H1 (cell line): ENCODE results near the gene RRP1. TPM values are rescaled to one million over a fixed set of nuclear protein-coding genes. Genes with fewer than 3 reads are reported as not detected.

ENCODE experiments used
- BRCA1 ChIP-seq: IDR thresholded peaks from 2 replicates; pipeline ENCODE4 v1.6.1; 2012; ENCODE audit warnings: low read depth, low read length, improper control_type of control experiment
- CHD7 ChIP-seq: fragments of 300-600 bp; sonication (generic); IDR thresholded peaks from 2 replicates; pipeline ENCODE4 v1.7.1; 2012; ENCODE audit warnings: low read length, moderate library complexity, mild to moderate bottlenecking, inconsistent platforms; ENCODE audit not compliant: insufficient replicate concordance
- POLR2A ChIP-seq, 2 experiments: IDR thresholded peaks; 1 replicate in 1 of 2; 2 replicates in 1 of 2; pipeline ENCODE4 v1.6.1; 2011; ENCODE audit warnings: low read depth in 2 of 2, low read length in 2 of 2, mild to moderate bottlenecking in 2 of 2; ENCODE audit errors: control extremely low read depth in 1 of 2
- RFX5 ChIP-seq: IDR thresholded peaks from 2 replicates; pipeline ENCODE4 v1.6.1; 2011; ENCODE audit warnings: low read depth, low read length, improper control_type of control experiment, borderline replicate concordance
- SP4 ChIP-seq: IDR thresholded peaks from 2 replicates; pipeline ENCODE4 v1.6.1; 2012; ENCODE audit warnings: low read length, inconsistent platforms
- polyA plus RNA-seq, 7 experiments: library from polyadenylated mRNA; depleted of rRNA in 3 of 7; stranded (reverse) in 5 of 7; unstranded in 2 of 7; fragments of >200 nt in 5 of 7; fragments of 200-250 nt in 2 of 7; gene quantifications; 1 replicate in 5 of 7; 2 replicates in 1 of 7; 4 replicates in 1 of 7; pipeline versions ENCODE4 v1.2.1 to v1.2.3, GENCODE V29; 2011 to 2013; ENCODE audit warnings: missing spikeins in 2 of 7, mixed read lengths in 2 of 7
- total RNA-seq: library from RNA; stranded (reverse); fragmentation: NEBNext Ultra II Directional; extraction: Animal tissue kit (Norgen Biotek cat#: 25700); gene quantifications from 2 replicates; pipeline ENCODE4 v1.2.1, GENCODE V29; 2021

RRP1 gene
- total and polyA plus RNA-seq, 2 of the 8 experiments (the other 6 are each of a cell fraction or from before 2014, with no cell fraction given): 11.6 to 55.2 TPM

- TF ChIP-seq CHD7 (no peak), RFX5 (no peak), BRCA1 (no peak), POLR2A (IDR thresholded peaks at IDR 0.05; ENCODE audit: control extremely low read depth in 1 of 2, low read depth in 2 of 2, low read length in 2 of 2) (no peak), SP4 (no peak)
- TF ChIP-seq, all 59 proteins: peak for 0
Observed at GRCh38 chr21:43775190-43775589, 14.2 kb upstream of the RRP1 start (continued).
